Measurements from ENCODE around the gene SNX14.
A peak's percentile ranks its signal among the peaks of the same experiment; 100 is the strongest.
"Not testable (repeated sequence)": the region's sequence is repeated elsewhere in the genome, so short reads cannot be mapped to it uniquely, and the experiment has no call there.

Gene SNX14

GRCh38 chr6:85568411-85568810 is 25.2 kb downstream of the SNX14 start:
- Histone ChIP-seq H4K20me1 (ENCODE audit: insufficient read depth, low read length) (no peaks in the 10 kb centered on the region), H3K9ac (ENCODE audit: low read length) (no peak overlapping the region), H3K4me2 (ENCODE audit: low read depth, low read length) (no peak overlapping the region), H3K27me3 (replicated peaks; ENCODE audit: insufficient read depth, low read length) (no peaks in the 10 kb centered on the region), H3K4me3 (ENCODE audit: low read length) (no peak overlapping the region), H3K79me2 (ENCODE audit: low read length) (no peaks in the 10 kb centered on the region), H3F3A (ENCODE audit: insufficient read depth, low read length) (no peaks in the 10 kb centered on the region), H3K9me3 (replicated peaks; ENCODE audit: insufficient read depth, low read length) (no peaks in the 10 kb centered on the region), H3K36me3 (replicated peaks; ENCODE audit: insufficient read depth, low read length) (no peaks in the 10 kb centered on the region; the same call in 1 of the 2 replicates), H3K9me2 (replicated peaks; ENCODE audit: insufficient read depth, low read length) (no peaks in the 10 kb centered on the region), H3K27ac (ENCODE audit: low read length) (no peak overlapping the region), H2AFZ (ENCODE audit: low read length) (no peak overlapping the region), H3K4me1 (ENCODE audit: low read length) (0 out of 2 replicates have a peak, but pooled peaks cover 5% of the 10 kb centered on the region)
- TF ChIP-seq CTCF (IDR thresholded peaks at IDR 0.05; ENCODE audit: low read length) (no peak), EZH2 (optimal IDR thresholded peaks at IDR 0.05; ENCODE audit: low read depth, low read length) (no peak), EZH2phosphoT487 (IDR thresholded peaks at IDR 0.05; ENCODE audit: low read length) (no peak)
- DNase-seq = no peak

GRCh38 chr6:85565736-85566135 is 27.9 kb downstream of the SNX14 start:
- TF ChIP-seq CTCF (IDR thresholded peaks at IDR 0.05; ENCODE audit: low read length) = no peak
- TF ChIP-seq EZH2phosphoT487 (IDR thresholded peaks at IDR 0.05; ENCODE audit: low read length) = no peak
- no peak for TF ChIP-seq EZH2 (optimal IDR thresholded peaks at IDR 0.05; ENCODE audit: low read depth, low read length)
- Histone ChIP-seq H2AFZ (ENCODE audit: low read length) (no peak overlapping the region), H3K4me3 (ENCODE audit: low read length) (no peak overlapping the region), H3K9ac (ENCODE audit: low read length) (no peak overlapping the region), H3K4me2 (ENCODE audit: low read depth, low read length) (peak overlapping the region; percentile 25; the same call in 1 of the 2 replicates), H3F3A (ENCODE audit: insufficient read depth, low read length) (no peaks in the 10 kb centered on the region), H3K4me1 (ENCODE audit: low read length) (0 out of 2 replicates have a peak, but pooled peaks cover 5% of the 10 kb centered on the region), H3K79me2 (ENCODE audit: low read length) (no peaks in the 10 kb centered on the region), H3K27me3 (replicated peaks; ENCODE audit: insufficient read depth, low read length) (no peaks in the 10 kb centered on the region), H3K9me2 (replicated peaks; ENCODE audit: insufficient read depth, low read length) (no peaks in the 10 kb centered on the region), H4K20me1 (ENCODE audit: insufficient read depth, low read length) (no peaks in the 10 kb centered on the region), H3K27ac (ENCODE audit: low read length) (no peak overlapping the region), H3K9me3 (replicated peaks; ENCODE audit: insufficient read depth, low read length) (no peaks in the 10 kb centered on the region), H3K36me3 (replicated peaks; ENCODE audit: insufficient read depth, low read length) (no peaks in the 10 kb centered on the region)
- DNase-seq = no peak

- not testable (repeated sequence) for H3K9me2 ChIP-seq (replicated peaks; ENCODE audit: insufficient read depth, low read length); H3K36me3 ChIP-seq (replicated peaks; ENCODE audit: insufficient read depth, low read length); H4K20me1 ChIP-seq (ENCODE audit: insufficient read depth, low read length); H3K4me1 ChIP-seq (ENCODE audit: low read length); H3K79me2 ChIP-seq (ENCODE audit: low read length); H3K9ac ChIP-seq (ENCODE audit: low read length); DNase-seq; H3K27me3 ChIP-seq (replicated peaks; ENCODE audit: insufficient read depth, low read length); H3K4me3 ChIP-seq (ENCODE audit: low read length); H3K4me2 ChIP-seq (ENCODE audit: low read depth, low read length); H2AFZ ChIP-seq (ENCODE audit: low read length); H3K9me3 ChIP-seq (replicated peaks; ENCODE audit: insufficient read depth, low read length); H3K27ac ChIP-seq (ENCODE audit: low read length); H3F3A ChIP-seq (ENCODE audit: insufficient read depth, low read length)
Observed at GRCh38 chr6:85564223-85564622, 29.4 kb downstream of the SNX14 start.

DNA sequence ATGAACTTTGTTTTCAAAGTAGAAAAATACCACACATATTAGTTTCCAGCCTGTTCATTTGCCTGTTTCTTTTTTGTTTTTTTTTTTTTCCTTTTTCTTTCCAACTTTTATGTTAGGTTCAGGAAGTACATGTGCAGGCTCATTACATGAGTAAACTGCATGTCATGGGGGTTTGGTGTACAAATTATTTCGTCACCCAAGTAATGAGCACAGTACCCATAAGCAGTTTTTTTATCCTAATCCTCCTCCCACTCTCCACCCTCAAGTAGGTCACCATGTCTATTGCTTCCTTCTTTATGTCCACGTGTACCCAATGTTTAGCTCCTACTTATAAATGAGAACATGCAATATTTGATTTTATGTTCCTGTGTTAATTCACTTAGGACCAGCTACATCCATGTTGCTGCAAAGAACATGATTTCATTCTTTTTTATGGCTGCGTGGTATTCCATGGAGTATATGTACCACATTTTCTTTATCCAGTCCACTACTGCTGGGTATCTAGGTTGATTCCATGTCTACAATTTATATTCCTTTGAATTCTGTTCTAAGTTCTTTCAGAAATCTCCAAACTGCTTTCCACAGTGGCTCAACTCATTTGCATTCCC is 31.8 kb downstream of the SNX14 start:
- H3K27me3 ChIP-seq (replicated peaks; ENCODE audit: insufficient read depth, low read length) = no peaks in the 10 kb centered on the region
- DNase-seq = no peak
- H4K20me1 ChIP-seq (ENCODE audit: insufficient read depth, low read length) = no peaks in the 10 kb centered on the region

More for the DNA sequence above, 31.8 kb downstream of the SNX14 start:
- H3K4me2 ChIP-seq (ENCODE audit: low read depth, low read length) = no peak overlapping the region
- TF ChIP-seq CTCF (IDR thresholded peaks at IDR 0.05; ENCODE audit: low read length) = no peak
- TF ChIP-seq EZH2 (optimal IDR thresholded peaks at IDR 0.05; ENCODE audit: low read depth, low read length) = no peak
- no peak for TF ChIP-seq EZH2phosphoT487 (IDR thresholded peaks at IDR 0.05; ENCODE audit: low read length)
- H3F3A ChIP-seq (ENCODE audit: insufficient read depth, low read length) = no peaks in the 10 kb centered on the region
- H3K9me3 ChIP-seq (replicated peaks; ENCODE audit: insufficient read depth, low read length) = no peaks in the 10 kb centered on the region
- no peak overlapping the region for H3K4me3 ChIP-seq (ENCODE audit: low read length)
- no peaks in the 10 kb centered on the region for H3K9me2 ChIP-seq (replicated peaks; ENCODE audit: insufficient read depth, low read length)
- H3K4me1 ChIP-seq (ENCODE audit: low read length) = 0 out of 2 replicates have a peak, but pooled peaks cover 5% of the 10 kb centered on the region
- no peaks in the 10 kb centered on the region for H3K36me3 ChIP-seq (replicated peaks; ENCODE audit: insufficient read depth, low read length)
- no peak overlapping the region for H3K27ac ChIP-seq (ENCODE audit: low read length)
- H3K79me2 ChIP-seq (ENCODE audit: low read length) = no peaks in the 10 kb centered on the region
- no peak overlapping the region for H3K9ac ChIP-seq (ENCODE audit: low read length)
- H2AFZ ChIP-seq (ENCODE audit: low read length) = no peak overlapping the region

Measured in MM.1S (cell line).